ENCODE results near the gene TEAD1.

Gene TEAD1

DNA sequence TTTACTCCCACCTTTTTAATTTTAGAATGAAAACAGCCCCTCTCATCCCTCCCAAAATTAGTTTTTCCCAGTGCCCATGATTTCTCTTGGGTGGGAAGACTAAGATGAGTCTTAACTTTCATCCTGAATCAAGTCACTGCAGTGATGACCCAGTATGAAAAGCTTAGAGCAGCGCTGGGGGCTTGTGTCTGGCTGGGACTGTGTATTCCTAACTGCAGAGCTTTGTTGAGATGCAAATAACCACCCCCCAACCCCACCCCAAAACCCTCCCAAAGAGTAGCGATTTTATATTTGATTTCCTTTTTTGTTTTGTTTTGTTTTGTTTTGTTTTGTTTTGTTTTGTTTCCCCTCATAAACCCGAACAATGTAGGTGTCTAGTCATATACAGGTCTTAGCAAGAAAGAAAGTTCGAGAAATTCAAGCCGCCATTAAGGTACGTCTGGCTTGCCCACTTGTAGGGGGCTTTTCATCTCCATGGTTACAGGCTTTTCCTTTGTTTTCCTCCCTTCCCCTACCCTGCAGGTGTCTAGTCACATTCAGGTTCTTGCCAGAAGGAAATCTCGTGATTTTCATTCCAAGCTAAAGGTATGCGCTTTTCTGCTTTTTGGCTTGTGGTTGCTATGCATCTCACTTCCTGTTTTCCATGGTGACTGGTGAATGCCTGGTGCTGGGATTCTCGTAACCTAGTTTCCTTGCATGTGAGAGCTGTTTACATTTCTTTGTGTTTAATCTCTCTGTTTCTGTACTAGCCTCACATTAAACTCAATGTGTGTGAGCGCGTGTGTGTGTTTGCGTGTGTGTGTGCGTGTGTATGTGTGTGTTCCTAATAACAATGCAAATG, 190.3 kb downstream of the TEAD1 start:
- H3K4me3 ChIP-seq (ENCODE audit: low read length), result no peak overlapping the region
- TF ChIP-seq, protein P1, sequence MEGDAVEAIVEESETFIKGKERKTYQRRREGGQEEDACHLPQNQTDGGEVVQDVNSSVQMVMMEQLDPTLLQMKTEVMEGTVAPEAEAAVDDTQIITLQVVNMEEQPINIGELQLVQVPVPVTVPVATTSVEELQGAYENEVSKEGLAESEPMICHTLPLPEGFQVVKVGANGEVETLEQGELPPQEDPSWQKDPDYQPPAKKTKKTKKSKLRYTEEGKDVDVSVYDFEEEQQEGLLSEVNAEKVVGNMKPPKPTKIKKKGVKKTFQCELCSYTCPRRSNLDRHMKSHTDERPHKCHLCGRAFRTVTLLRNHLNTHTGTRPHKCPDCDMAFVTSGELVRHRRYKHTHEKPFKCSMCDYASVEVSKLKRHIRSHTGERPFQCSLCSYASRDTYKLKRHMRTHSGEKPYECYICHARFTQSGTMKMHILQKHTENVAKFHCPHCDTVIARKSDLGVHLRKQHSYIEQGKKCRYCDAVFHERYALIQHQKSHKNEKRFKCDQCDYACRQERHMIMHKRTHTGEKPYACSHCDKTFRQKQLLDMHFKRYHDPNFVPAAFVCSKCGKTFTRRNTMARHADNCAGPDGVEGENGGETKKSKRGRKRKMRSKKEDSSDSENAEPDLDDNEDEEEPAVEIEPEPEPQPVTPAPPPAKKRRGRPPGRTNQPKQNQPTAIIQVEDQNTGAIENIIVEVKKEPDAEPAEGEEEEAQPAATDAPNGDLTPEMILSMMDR (conservative IDR thresholded peaks at IDR 0.05; ENCODE audit: low read length), result no peak
- DNase-seq (ENCODE audit: low read depth), result peak; percentile 88

DNA sequence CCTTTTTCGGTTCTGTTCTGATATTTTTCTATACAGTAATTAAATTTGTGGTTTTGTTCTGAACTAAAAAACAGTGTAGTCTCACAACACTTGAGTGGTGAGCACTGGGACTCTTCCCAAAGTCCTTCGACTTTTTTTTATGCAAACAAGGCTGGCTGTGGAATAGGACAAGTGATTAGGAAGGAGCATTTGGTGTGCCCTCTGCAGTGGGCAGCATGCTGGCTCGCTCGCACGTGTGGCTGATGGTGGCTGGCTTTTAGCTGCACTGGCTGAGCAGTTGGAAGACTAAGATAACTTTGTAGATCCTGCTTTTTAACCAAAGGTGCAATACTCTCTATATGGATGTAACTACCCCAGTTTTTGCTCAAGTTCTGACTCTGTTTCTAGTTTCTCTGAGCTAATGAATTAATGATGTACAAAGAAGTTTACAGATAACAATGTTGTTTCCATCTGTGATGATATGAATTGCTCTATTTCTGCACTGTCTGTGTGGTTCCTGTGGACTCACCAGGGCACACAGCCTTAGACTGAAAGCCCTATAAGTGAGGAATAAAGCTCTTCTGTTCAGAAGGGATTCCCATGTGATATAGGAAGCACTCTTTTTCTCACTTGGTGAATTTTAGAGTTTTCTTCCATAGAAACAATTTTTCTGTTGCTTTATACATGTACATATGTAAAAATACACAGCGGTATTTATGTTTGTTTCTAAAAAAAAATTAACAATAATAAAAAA, 191.8 kb downstream of the TEAD1 start:
- no peak overlapping the region for H3K4me3 ChIP-seq (ENCODE audit: low read length)
- TF ChIP-seq, protein P1 (conservative IDR thresholded peaks at IDR 0.05; ENCODE audit: low read length), result no peak
- no peak for DNase-seq (ENCODE audit: low read depth)

DNA sequence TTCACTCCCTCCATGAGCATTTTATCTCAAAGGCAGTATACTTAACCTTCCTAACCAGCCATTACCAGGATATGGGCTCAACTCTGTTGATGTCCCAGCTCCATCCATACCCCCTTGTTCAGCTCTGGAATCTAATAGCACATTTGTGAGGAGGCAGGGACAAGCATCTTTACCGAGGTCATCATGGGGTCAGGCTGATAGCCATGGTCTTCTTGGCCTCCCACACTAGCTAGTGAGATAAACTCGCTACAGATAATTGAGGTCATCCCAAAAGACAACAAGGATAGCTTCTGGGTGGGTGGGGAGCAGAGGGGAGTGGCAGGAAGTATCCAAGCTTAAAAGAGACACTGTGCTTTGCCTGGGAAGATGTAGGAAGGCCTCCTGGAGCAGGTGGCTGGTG, 193.3 kb downstream of the TEAD1 start:
- DNase-seq (ENCODE audit: low read depth), result no peak
- TF ChIP-seq, protein P1 (conservative IDR thresholded peaks at IDR 0.05; ENCODE audit: low read length), result no peak
- no peak overlapping the region for H3K4me3 ChIP-seq (ENCODE audit: low read length)

DNA sequence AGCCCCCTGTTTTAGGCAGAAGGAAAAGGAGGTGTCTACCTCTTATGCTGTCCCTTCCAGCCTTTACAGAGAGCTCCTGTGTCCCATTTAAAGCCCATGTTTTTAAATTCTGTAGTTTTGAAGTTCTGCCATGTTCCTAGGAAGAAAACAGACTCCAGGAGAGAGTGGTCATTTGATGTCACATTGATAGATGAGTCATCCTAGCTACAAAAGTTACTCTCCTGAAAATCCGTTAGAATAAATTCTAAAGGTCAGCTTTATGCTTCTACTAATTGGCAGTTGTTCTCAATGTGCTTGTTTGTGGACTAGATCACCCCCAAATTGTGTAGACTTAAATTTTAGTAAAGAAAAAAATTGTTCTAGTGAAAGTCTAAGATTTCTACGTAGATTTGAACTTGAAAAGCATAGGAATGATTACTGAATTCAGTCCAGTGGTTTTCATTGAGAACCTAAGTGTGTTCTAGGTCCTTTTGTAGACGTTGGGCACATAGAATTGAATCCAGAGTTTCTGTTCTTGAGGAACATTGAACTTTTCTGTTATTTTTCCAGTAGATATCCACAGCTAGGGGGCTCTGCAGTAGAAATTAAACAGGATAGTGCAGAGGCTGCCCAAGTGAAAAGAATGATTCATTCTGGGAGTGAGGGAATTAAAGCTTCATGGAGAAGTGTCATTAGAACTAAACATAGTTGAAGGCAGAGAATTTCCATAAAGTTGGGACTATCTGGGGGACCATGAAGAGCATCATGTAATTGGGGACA, 194.3 kb downstream of the TEAD1 start:
- TF ChIP-seq, protein P1 (conservative IDR thresholded peaks at IDR 0.05; ENCODE audit: low read length), result peak; percentile 36

DNA sequence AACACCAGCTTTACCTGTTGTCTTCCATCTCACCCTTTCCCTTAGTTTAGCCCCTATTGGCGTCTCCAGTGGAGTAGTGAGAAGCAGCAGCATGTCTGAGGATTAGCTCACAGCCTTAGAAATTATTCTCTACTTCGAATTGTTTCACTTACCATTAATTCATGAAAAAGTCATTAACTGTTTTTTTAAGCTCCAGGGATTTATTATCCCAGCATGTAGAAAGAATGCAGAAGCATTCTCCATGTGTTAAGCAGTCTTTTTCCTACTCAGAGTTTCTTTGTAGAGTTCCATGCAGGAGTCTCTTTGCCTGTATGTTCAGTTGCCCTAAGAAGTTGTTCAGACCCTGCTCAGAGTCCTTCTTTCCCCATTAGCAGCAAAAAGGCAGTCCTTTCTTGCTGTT, 197.0 kb downstream of the TEAD1 start:
- peak; percentile 56 for DNase-seq (ENCODE audit: low read depth)
- TF ChIP-seq, protein P1 (conservative IDR thresholded peaks at IDR 0.05; ENCODE audit: low read length), result no peak

More for the DNA sequence above, 194.3 kb downstream of the TEAD1 start:
- H3K4me3 ChIP-seq (ENCODE audit: low read length), result no peak overlapping the region
- DNase-seq (ENCODE audit: low read depth), result no peak

DNA sequence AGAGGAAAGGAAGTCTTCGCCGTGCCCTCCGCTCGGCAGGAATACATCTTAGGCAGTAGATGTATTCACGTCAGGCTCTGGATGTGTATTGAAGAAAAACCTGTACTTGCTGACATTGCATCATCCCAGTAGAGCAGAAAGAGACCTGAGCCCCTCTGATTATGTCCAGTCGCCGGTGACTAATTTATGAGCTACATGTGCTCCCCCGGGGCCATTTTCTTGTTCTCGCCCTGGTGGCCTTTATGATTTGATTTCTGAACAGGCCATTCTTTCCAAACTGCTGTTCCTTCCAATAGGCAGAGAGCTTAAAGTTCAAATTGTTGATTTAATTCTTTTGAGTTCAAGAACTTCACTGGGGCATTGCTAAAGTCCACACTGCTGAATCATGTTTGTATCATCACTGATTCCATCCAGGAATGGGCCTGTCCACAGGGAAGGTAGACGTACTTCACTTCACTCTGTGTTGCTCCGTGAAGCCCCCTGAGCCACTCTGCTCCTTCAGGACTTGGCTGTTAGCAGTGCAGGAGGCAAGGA, 197.6 kb downstream of the TEAD1 start:
- DNase-seq (ENCODE audit: low read depth), result no peak
- TF ChIP-seq, protein P1 (conservative IDR thresholded peaks at IDR 0.05; ENCODE audit: low read length), result no peak
- H3K4me3 ChIP-seq (ENCODE audit: low read length), result no peak overlapping the region

More for the DNA sequence above, 197.0 kb downstream of the TEAD1 start:
- H3K4me3 ChIP-seq (ENCODE audit: low read length), result no peak overlapping the region

Data from AG10803 (cell line).